Tibial nerve (tissue), 4 donors: Measurements from ENCODE around the gene ROBO1. TPM values are rescaled to one million over a fixed set of nuclear protein-coding genes. Genes with fewer than 3 reads are reported as not detected.
"Not testable (repeated sequence)": the region's sequence is repeated elsewhere in the genome, so short reads cannot be mapped to it uniquely, and the experiment has no call there.

Source experiments
- DNase-seq, 2 donors: peaks; one replicate each; pipeline ENCODE4 v3.0.0-alpha.2; 2019; ENCODE audit warnings: low spot score in 2 of 2
- H3K27ac ChIP-seq, 4 donors: fragments of 200-600 bp; sonication (generic) in 3 of 4; one replicate each; pipeline ENCODE4 v1.5.1; 2017 to 2019; ENCODE audit warnings: mild to moderate bottlenecking in 1 of 4
- H3K27me3 ChIP-seq, 2 donors: fragments of 200-600 bp; sonication (generic) in 1 of 2; one replicate each; pipeline versions ENCODE4 v1.5.1 to v1.6.0; 2017 to 2019
- H3K36me3 ChIP-seq, 3 donors: fragments of 200-600 bp; sonication (generic); one replicate each; pipeline ENCODE4 v1.5.1; 2018 to 2019
- H3K4me1 ChIP-seq, 4 donors: fragments of 200-600 bp; sonication (generic) in 3 of 4; one replicate each; pipeline ENCODE4 v1.5.1; 2017 to 2019
- H3K4me3 ChIP-seq, 4 donors: fragments of 200-600 bp; sonication (generic) in 3 of 4; one replicate each; pipeline ENCODE4 v1.5.1; 2017 to 2019; ENCODE audit warnings: mild to moderate bottlenecking in 1 of 4, moderate library complexity in 1 of 4
- H3K9me3 ChIP-seq, 4 donors: fragments of 200-600 bp; sonication (generic) in 3 of 4; one replicate each; pipeline ENCODE4 v1.5.1; 2017 to 2019
- EP300 ChIP-seq, 2 donors: sonication (generic); formaldehyde crosslinking; IDR thresholded peaks; one replicate each; pipeline ENCODE4 v1.6.1; 2017; ENCODE audit warnings: antibody characterized with exemption in 2 of 2, mild to moderate bottlenecking in 1 of 2
- POLR2A ChIP-seq, 2 donors: fragments of 450-650 bp; IDR thresholded peaks; one replicate each; pipeline ENCODE4 v1.6.1; 2017; ENCODE audit warnings: antibody characterized with exemption in 2 of 2, mild to moderate bottlenecking in 2 of 2, moderate library complexity in 2 of 2
- WGBS, 2 donors: methylation state at CpG; one replicate each; pipeline ENCODE4 v1.1.5; 2018; 5-methylcytosine and 5-hydroxymethylcytosine counted together
- total RNA-seq, 4 donors: library from RNA; depleted of rRNA; stranded (reverse); fragments of >200 nt; gene quantifications; one replicate each; pipeline ENCODE4 v1.1.0, GENCODE V29; 2016
- TF ChIP-seq, protein P1 (sequence below), 5 experiments: fragments of 200-600 bp in 3 of 5; fragments of 450-650 bp in 2 of 5; sonication (generic) in 3 of 5; IDR thresholded peaks; one replicate each; pipeline ENCODE4 v1.5.1; 2016 to 2019; ENCODE audit warnings: antibody characterized with exemption in 5 of 5, mild to moderate bottlenecking in 3 of 5, moderate library complexity in 2 of 5

The ROBO1 gene
- total RNA-seq, 4 donors from 2014 or later: 12.6 to 27.8 (median 23.1) TPM

- Histone ChIP-seq H3K36me3 (no peaks in the 10 kb centered on the region), H3K4me3 (no peak overlapping the region), H3K9me3 (no peaks in the 10 kb centered on the region), H3K4me1 (no peaks in the 10 kb centered on the region), H3K27ac (no peak overlapping the region), H3K27me3 (no peaks in the 10 kb centered on the region)
- DNase-seq: no peak
- TF ChIP-seq EP300 (IDR thresholded peaks at IDR 0.05) (no peak), POLR2A (IDR thresholded peaks at IDR 0.05) (no peak)
- TF ChIP-seq, protein P1, sequence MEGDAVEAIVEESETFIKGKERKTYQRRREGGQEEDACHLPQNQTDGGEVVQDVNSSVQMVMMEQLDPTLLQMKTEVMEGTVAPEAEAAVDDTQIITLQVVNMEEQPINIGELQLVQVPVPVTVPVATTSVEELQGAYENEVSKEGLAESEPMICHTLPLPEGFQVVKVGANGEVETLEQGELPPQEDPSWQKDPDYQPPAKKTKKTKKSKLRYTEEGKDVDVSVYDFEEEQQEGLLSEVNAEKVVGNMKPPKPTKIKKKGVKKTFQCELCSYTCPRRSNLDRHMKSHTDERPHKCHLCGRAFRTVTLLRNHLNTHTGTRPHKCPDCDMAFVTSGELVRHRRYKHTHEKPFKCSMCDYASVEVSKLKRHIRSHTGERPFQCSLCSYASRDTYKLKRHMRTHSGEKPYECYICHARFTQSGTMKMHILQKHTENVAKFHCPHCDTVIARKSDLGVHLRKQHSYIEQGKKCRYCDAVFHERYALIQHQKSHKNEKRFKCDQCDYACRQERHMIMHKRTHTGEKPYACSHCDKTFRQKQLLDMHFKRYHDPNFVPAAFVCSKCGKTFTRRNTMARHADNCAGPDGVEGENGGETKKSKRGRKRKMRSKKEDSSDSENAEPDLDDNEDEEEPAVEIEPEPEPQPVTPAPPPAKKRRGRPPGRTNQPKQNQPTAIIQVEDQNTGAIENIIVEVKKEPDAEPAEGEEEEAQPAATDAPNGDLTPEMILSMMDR (IDR thresholded peaks at IDR 0.05): no peak
- 19 to 22% methylated on average over 2 of the region's 2 CpGs for WGBS, 2 donors
Observed at GRCh38 chr3:78690766-78691165, 1077.0 kb downstream of the ROBO1 start.

- Histone ChIP-seq H3K27me3 (no peaks in the 10 kb centered on the region), H3K36me3 (no peaks in the 10 kb centered on the region)
- 89 to 90% methylated on average over 6 of the region's 6 CpGs for WGBS, 2 donors
Observed at GRCh38 chr3:78689378-78689777, 1078.4 kb downstream of the ROBO1 start.

DNA sequence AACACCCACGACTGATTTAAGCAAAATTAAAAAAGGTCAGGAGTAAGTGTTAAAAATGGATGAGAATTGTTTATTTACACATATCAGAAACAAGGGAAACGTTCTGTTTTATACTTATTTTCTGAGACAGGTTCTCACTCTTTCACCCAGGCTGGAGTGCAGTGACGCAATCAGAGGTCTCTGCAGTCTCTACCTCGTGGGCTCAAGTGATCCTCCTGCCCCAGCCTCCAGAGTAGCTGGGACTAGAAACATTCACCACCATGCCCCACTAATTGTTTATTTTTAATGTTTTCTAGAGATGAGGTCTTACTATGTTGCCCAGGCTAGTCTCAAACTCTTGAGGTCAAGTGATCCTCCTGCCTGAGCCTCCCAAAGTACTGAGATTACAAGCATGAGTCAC is 1080.3 kb downstream of the ROBO1 start:
- WGBS, 2 donors: 87 to 90% methylated on average over 4 of the region's 4 CpGs
- no peaks in the 10 kb centered on the region for H3K9me3 ChIP-seq
- no peaks in the 10 kb centered on the region for H3K4me1 ChIP-seq
- H3K27ac ChIP-seq: no peak overlapping the region
- no peaks in the 10 kb centered on the region for H3K36me3 ChIP-seq
- no peaks in the 10 kb centered on the region for H3K27me3 ChIP-seq
- DNase-seq: no peak
- TF ChIP-seq EP300 (IDR thresholded peaks at IDR 0.05) (no peak), POLR2A (IDR thresholded peaks at IDR 0.05) (no peak)
- TF ChIP-seq, protein P1 (IDR thresholded peaks at IDR 0.05): no peak
- no peak overlapping the region for H3K4me3 ChIP-seq

More at GRCh38 chr3:78689378-78689777, 1078.4 kb downstream of the ROBO1 start:
- no peak for DNase-seq
- TF ChIP-seq, protein P1 (IDR thresholded peaks at IDR 0.05): no peak
- TF ChIP-seq EP300 (IDR thresholded peaks at IDR 0.05) (no peak), POLR2A (IDR thresholded peaks at IDR 0.05) (no peak)
- H3K4me3 ChIP-seq: no peak overlapping the region
- H3K4me1 ChIP-seq: no peaks in the 10 kb centered on the region
- H3K27ac ChIP-seq: no peak overlapping the region
- no peaks in the 10 kb centered on the region for H3K9me3 ChIP-seq

DNA sequence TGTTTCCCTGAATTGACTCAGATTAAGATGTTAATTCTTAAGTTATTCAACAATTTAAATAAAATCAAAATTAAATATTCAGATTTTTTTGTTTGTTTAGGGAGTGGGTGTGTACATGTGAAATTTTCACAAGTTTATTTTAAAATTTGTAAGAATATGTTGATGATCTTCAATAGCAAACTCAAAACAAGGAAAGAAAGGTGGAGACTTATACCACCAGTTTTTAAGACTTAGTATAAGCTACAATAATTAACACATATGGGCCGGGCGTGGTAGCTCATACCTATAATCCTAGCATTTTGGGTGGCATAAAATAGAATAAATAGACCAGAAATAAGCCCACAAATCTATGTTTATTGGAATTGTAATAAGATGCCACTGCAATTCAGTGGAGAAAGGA is 1084.5 kb downstream of the ROBO1 start:
- Histone ChIP-seq H3K27ac (no peak overlapping the region), H3K9me3 (peaks cover 0 to 7% (median 0%) of the 10 kb centered on the region in 4 donors), H3K4me1 (no peaks in the 10 kb centered on the region), H3K4me3 (no peak overlapping the region), H3K36me3 (peaks cover 0 to 7% (median 0%) of the 10 kb centered on the region in 3 donors), H3K27me3 (no peaks in the 10 kb centered on the region)
- no peak for TF ChIP-seq POLR2A (IDR thresholded peaks at IDR 0.05)
- TF ChIP-seq EP300 (IDR thresholded peaks at IDR 0.05): no peak
- TF ChIP-seq, protein P1 (IDR thresholded peaks at IDR 0.05): no peak
- no peak for DNase-seq
- WGBS, 2 donors: 93 to 95% methylated on average over 2 of the region's 2 CpGs

DNA sequence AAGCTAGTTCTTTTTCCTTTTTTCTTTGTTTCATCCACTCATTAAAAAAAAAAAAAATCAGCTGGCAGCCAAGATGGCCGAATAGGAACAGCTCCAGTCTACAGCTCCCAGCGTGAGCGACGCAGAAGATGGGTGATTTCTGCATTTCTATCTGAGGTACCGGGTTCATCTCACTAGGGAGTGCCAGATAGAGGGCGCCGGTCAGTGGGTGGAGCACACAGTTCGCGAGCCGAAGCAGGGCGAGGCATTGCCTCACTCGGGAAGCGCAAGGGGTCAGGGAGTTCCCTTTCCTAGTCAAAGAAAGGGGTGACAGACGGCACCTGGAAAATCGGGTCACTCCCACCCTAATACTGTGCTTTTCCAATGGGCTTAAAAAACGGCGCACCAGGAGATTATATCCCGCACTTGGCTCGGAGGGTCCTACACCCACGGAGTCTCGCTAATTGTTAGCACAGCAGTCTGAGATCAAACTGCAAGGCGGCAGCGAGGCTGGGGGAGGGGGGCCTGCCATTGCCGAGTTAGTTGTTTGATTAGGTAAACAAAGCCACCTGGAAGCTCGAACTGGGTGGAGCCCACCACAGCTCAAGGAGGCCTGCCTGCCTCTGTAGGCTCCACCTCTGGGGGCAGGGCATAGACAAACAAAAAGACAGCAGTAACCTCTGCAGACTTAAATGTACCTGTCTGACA is 1092.5 kb downstream of the ROBO1 start:
- H3K9me3 ChIP-seq, DNase-seq, H3K36me3 ChIP-seq, H3K4me1 ChIP-seq, H3K27me3 ChIP-seq, H3K27ac ChIP-seq, H3K4me3 ChIP-seq: not testable (repeated sequence)
- WGBS, 2 donors: 95 to 96% methylated on average over 25 of the region's 25 CpGs
